GM13976 (cell line): ENCODE measurements around the gene EMP1.

Source experiments
- DNase-seq: peaks from one replicate; pipeline ENCODE4 v3.0.0; 2012; ENCODE audit warnings: low spot score
- in situ Hi-C: fragments of 300-500 bp; cut with MboI; formaldehyde crosslinking; loops from one replicate; pipeline ENCODE4 v1.12.0; 2022; ENCODE audit warnings: low sequenced_read_pairs, mixed read lengths, inconsistent platforms; ENCODE audit not compliant: unreplicated experiment
- TF ChIP-seq, protein P1 (sequence below): IDR thresholded peaks from 2 replicates; pipeline ENCODE4 v1.5.1; 2012; ENCODE audit warnings: borderline replicate concordance, mild to moderate bottlenecking; ENCODE audit not compliant: insufficient read depth; ENCODE audit errors: extremely low read depth, missing control alignments, control extremely low read depth

EMP1 gene

DNA sequence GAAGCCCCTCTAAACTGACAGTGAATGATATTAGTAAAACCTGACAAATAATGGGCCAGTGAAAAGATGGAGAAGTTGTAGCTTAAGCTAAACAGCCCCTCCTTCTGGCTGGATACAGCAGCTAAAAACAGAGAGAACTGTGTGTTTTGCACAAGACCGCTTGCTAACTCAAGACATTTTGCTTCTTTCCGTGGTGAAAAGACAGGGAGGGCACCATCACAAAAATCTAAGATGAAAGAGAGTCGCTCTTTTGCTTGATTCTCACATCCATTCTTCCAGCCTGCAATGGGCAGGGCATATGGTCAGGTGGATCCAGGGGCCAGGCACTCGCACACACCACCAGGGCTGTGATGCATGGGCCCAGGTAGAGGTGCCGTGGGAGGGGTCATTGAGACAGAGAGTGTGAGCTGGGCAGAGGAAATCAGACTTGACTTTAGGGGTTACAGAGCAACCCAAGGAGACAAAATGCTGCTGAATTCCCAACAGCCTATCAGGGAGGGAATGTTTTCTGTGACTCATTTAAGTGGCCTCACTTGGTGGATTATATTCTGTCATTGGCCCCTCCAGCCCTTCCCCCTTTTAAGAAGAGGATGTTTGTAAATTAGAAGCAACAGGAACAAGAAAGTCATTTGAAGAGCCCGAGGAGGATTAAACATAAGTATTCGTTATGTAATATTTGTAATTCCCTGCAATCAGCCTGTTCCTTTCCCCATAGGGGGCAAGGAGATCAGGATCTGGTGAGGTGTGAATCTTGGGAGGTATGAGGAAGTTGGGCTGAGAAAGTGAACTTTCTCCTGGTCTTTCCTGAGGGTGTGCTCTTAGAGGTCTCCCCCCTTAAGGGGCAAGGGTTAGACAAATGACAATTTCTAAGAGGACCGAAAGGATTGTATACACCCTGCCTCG, 12.3 kb downstream of the EMP1 start:
- DNase-seq: no peak
- in situ Hi-C loops: loop anchor here (25.0 kb wide), 1 partner anchor 421 kb away; the partner anchor contains the start of gene APOLD1
- TF ChIP-seq, protein P1, sequence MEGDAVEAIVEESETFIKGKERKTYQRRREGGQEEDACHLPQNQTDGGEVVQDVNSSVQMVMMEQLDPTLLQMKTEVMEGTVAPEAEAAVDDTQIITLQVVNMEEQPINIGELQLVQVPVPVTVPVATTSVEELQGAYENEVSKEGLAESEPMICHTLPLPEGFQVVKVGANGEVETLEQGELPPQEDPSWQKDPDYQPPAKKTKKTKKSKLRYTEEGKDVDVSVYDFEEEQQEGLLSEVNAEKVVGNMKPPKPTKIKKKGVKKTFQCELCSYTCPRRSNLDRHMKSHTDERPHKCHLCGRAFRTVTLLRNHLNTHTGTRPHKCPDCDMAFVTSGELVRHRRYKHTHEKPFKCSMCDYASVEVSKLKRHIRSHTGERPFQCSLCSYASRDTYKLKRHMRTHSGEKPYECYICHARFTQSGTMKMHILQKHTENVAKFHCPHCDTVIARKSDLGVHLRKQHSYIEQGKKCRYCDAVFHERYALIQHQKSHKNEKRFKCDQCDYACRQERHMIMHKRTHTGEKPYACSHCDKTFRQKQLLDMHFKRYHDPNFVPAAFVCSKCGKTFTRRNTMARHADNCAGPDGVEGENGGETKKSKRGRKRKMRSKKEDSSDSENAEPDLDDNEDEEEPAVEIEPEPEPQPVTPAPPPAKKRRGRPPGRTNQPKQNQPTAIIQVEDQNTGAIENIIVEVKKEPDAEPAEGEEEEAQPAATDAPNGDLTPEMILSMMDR: peak; percentile 23

DNA sequence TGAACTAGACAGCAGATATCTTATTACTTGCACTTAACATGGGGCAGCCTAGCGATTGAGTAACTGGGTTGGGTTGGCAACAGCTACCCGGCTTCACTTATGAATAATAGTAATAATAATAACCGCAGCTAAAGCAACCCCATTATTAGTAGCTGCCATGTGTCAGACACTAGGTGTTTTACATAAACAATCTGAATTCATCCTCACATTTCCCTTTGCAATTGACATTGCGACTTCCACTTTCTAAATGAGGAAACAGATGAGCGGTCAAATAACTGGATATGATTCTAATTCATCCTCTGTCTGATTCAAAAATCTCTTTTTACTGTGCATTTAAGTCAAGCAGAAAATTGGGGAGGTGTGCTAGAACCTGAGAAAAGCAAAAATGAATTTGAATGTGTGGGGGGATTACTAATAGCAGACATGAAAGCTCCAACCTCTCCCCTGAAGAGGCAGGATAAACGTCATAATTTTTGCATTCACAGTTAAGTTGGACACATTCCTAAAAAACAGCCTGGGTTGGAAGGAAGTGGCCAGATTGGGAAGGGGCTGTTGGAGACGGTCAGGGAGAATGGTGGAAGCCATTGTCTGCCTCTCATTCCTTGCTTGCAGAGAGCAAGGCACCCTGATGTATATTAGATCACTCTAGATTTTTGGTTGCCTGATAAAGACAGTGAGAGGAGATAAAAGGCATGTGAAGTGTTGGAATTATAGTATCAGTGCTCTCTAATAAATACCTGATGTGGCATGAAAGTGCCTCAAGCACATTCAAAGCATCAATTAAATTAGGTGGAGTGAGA, 13.1 kb downstream of the EMP1 start:
- no peak for DNase-seq
- TF ChIP-seq, protein P1: no peak
- in situ Hi-C loops: loop anchor here (5.0 to 25.0 kb wide), 2 partner anchors 297 to 422 kb away; partner anchors contain the start of gene APOLD1

DNA sequence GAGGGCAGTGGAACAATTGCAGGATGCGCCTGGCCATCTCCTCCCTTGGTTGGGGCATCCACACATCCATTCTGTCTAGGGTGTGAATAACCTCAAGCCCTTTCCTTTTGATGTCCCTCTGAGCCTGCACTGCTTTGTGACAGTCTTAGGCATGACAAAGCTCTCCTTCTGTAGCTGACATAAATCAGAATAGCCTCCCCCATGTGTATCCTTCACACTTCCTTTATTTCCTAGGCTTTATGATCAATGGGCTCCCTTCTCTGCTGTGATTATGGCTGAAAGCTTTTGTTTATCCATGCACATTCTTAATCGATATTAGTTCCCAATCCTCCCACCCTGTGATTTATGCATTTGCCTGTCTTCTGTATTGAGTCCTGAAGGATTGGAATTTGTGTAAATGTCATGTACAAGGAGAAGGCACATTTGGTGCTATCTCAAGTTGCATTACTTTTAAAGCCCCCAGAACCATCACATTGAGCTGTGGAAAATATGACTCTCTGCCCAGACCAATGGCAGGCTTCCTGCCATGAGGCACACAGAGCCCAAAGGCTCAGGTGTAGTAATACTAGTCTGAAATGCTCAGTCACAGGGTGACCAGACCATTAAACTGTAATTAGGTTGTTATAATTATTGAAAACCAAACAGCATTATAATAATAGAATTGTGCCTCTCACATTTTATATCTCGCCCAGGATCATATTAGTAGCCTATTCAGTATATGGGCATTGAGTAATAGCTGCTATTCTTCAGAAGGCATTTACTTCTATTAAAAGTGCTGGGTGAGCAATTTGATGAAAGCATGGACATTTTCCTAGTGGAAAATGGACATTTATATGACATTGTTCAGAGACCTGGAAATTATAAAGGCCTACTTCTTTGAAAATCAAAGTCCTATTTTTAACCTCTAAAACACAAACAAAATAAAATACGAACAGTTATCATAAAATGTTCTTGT, 14.0 kb downstream of the EMP1 start:
- TF ChIP-seq, protein P1: no peak
- DNase-seq: no peak
- in situ Hi-C loops: loop anchor here (5.0 to 25.0 kb wide), 2 partner anchors 298 to 423 kb away; partner anchors contain the start of gene APOLD1

DNA sequence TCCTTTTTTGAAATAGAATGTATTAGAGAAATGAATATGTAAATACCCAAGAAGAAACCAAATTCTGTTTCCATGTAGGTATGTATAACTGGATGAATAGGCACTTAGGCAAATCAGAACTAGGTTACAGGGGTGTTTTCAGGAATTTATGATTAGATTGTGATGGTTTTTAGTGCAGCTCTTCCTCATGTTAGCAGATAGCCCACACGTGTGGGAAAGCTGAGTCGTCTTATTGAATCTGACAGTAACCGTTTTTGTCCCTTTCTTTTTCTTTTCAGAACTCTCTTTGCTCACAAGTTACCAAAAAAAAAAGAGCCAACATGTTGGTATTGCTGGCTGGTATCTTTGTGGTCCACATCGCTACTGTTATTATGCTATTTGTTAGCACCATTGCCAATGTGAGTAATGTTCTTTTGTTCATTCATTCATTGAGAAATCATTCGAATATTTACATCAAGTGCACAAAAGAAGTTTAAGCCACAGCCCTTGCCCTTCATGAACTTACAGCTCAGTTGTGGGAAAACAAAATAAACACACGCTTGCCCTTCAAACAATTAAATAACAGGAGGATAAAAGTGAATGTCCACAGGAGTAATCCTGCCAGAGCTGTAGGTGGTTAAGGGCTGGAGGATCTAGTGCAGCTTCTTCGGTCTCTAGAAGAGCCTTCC, 14.8 kb downstream of the EMP1 start:
- in situ Hi-C loops: loop anchor here (5.0 to 25.0 kb wide), 2 partner anchors 299 to 424 kb away; partner anchors contain the start of gene APOLD1
- TF ChIP-seq, protein P1: no peak
- no peak for DNase-seq

DNA sequence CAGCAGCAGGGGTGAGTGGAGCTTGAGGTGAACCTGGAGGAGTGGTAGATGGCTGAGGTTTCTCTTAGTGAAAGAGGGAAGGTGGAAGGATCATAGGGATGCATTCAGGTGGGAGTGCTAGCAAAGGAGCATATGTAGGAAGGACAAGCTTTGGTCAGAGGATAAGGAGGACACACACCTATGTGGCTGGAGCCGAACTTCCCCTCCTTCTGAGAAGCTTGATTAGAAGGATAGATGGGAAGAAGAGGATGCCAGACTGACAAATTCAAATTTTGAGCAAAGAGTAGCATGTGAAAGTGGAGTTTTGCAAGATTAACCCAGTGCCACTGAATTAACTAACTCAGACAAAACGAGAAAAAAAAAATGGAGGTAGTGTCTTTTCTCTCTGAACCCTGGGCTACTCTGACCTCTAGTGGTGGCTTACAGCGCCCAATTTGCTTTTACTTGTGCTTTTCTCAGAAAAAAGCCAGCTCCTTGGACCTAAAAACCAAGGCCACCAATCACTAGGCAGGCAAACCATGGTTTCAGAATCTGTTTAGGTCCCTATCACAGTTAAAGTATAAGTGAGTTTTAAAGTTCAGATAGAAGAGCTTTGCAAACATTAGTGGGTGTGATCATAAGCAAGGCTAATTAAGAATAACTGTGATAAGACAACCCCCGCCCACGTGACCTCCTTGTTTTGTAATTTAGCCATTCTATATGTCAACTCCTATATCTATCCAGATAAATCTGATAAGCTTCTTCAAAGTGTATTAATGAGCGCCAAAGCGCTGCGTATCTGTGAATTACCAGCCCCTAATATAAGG, 15.5 kb downstream of the EMP1 start:
- in situ Hi-C loops: loop anchor here (5.0 to 25.0 kb wide), 2 partner anchors 300 to 425 kb away; partner anchors contain the start of gene APOLD1
- DNase-seq: peak; percentile 59
- TF ChIP-seq, protein P1: peak; percentile 53
